NB4 (cell line): Measurements from ENCODE around the gene MME.
"Not testable (repeated sequence)": the region's sequence is repeated elsewhere in the genome, so short reads cannot be mapped to it uniquely, and the experiment has no call there.

Experiments used
- DNase-seq: peaks from one replicate; pipeline ENCODE4 v3.0.0; 2010; ENCODE audit warnings: low read depth
- H3K4me3 ChIP-seq: one replicate; pipeline ENCODE4 v1.5.1; 2011; ENCODE audit warnings: mild to moderate bottlenecking, low read depth, low read length, moderate library complexity
- CTCF ChIP-seq: IDR thresholded peaks from one replicate; pipeline ENCODE4 v1.5.1; 2012; ENCODE audit warnings: low read depth, low read length
- MYC ChIP-seq: IDR thresholded peaks from 2 replicates; pipeline ENCODE4 v1.6.1; 2011; ENCODE audit warnings: low read depth, low read length
- POLR2A ChIP-seq: IDR thresholded peaks from 2 replicates; pipeline ENCODE4 v1.6.1; 2011; ENCODE audit warnings: mild to moderate bottlenecking; ENCODE audit not compliant: insufficient read length; ENCODE audit errors: extremely low read depth
- TF ChIP-seq, protein P1 (sequence below): IDR thresholded peaks from 2 replicates; pipeline ENCODE4 v1.6.1; 2011; ENCODE audit warnings: low read depth, low read length

MME gene

GRCh38 chr3:155110022-155110421 is 29.9 kb downstream of the MME start:
- H3K4me3 ChIP-seq, result no peak overlapping the region
- DNase-seq, result no peak
- TF ChIP-seq POLR2A (no peak), CTCF (no peak), MYC (no peak)
- TF ChIP-seq, protein P1, sequence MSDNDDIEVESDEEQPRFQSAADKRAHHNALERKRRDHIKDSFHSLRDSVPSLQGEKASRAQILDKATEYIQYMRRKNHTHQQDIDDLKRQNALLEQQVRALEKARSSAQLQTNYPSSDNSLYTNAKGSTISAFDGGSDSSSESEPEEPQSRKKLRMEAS, result no peak

DNA sequence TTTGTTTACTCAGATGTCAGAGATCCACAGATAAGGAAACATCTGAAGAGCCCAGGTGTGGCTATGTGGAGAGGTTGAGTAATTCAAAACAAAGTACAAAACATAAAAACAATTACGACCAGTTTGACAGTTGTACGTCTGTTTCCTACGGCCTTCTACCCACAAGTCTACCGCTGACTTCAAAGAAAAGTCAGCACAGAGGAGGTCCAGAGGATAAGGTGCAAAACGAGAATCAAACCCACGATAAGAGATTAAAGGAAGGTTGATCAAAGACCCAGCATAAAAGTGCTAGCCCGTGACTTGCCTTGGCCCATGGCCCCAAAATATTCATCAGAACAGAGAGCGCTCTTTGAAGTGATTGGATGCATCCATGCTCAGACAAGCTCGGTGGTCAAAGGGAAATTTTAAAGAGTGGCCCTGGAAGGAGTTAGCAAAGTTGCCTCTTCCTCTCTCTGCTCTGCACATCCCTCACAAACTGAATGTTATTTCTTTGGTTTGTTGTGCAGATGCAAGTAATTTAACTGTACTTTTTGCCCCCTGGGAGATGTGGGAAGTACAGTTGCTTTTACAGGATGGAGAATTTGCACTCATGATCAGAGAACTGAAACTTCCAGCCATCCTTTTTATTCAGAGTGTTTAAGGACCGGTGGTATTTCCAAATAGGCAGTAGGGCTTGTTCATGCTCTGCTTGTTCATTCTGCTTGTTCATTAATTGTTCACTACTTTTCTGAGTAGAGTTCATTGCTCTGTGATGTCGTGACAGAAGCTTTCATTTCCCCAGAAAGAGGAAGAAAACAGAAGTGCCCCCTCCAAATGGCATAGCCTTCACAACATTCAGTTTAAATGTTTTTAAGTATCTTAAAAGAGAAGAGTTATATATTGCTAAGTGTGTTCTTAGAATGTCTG is 31.1 kb downstream of the MME start:
- TF ChIP-seq, protein P1, result no peak
- TF ChIP-seq MYC (no peak), POLR2A (no peak), CTCF (no peak)
- no peak for DNase-seq
- no peak overlapping the region for H3K4me3 ChIP-seq

DNA sequence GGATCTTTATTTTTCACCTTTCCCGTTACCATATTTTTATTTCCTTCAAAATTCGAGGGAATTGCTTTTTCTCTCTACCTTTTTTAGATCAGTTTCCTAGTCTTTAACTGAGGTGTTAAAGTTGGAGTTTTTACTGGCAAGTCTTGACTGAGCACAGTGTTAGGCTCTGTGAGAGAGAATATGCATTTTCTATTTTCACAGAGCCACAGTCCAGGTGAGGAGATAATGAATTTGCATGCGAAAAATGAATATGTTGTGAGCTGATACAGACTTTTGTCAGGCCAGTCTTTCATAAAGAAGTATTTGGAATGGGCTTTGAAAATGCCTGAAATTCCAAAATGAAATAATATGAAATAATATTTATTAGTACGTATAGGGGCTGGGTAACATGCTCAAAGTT is 31.9 kb downstream of the MME start:
- H3K4me3 ChIP-seq, result no peak overlapping the region
- TF ChIP-seq CTCF (no peak), MYC (no peak), POLR2A (no peak)
- TF ChIP-seq, protein P1, result no peak
- no peak for DNase-seq

GRCh38 chr3:155112661-155113389 is 32.7 kb downstream of the MME start:
- H3K4me3 ChIP-seq, result no peak overlapping the region
- TF ChIP-seq CTCF, result no peak
- TF ChIP-seq, protein P1, result no peak
- no peak for TF ChIP-seq POLR2A
- no peak for TF ChIP-seq MYC
- DNase-seq, result no peak

GRCh38 chr3:155124745-155125144 is 44.6 kb downstream of the MME start:
- H3K4me3 ChIP-seq, result not testable (repeated sequence)

DNA sequence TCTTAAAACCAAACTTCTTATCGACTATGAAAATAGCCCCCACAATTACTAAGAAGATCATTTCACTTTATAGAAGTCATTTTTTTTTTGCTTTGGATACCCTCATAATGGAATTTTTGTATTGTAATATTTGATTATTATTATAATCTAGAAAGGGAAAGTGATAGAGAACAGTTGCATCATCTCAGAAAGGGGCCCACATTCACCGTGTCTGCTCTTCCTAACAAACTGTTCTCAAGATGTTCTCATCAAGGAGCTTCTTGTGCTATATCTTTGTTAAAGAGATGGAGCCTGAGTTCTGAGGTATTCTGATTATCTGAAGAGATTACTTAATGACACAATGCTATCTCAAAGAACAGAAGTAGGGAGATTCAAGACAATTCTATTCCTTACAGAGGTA is 49.3 kb downstream of the MME start:
- H3K4me3 ChIP-seq, result no peak overlapping the region
- TF ChIP-seq POLR2A (no peak), MYC (no peak), CTCF (no peak)
- TF ChIP-seq, protein P1, result no peak
- no peak for DNase-seq

More at GRCh38 chr3:155124745-155125144, 44.6 kb downstream of the MME start:
- DNase-seq, result not testable (repeated sequence)
